IMR-90 (cell line): ENCODE results near the gene PRR5. TPM values are rescaled to one million over a fixed set of nuclear protein-coding genes. Genes with fewer than 3 reads are reported as not detected.

Experiments
- ATAC-seq: fragments of 200-7000 bp; cut with Tn5 transposase; 2 replicates; pipeline ENCODE4 v1.9.1; 2020; ENCODE audit warnings: low read depth, mild to moderate bottlenecking, moderate library complexity
- BruUV-seq: library from RNA; stranded (reverse); fragments of 400-500 nt; replicated peaks from 2 replicates; lab custom pipeline; 2021; lab: Mats Ljungman, UMichigan
- CTCF ChIA-PET: fragments of 300-600 bp; formaldehyde crosslinking; extraction: SDS; loops from one replicate; lab custom pipeline; 2021; ENCODE audit warnings: antibody characterized with exemption; lab: Yijun Ruan, JAX
- POLR2A ChIA-PET: fragments of 300-600 bp; sonication (Branson Sonifier 250); formaldehyde crosslinking; loops from one replicate; lab custom pipeline; 2022; ENCODE audit warnings: antibody characterized with exemption; ENCODE audit not compliant: unreplicated experiment; lab: Charles Lee
- DNase-seq: peaks from one replicate; pipeline ENCODE4 v3.0.0; 2013
- H2AFZ ChIP-seq: replicated peaks from 2 replicates; pipeline ENCODE3; 2013; ENCODE audit warnings: low read length, mild to moderate bottlenecking; ENCODE audit not compliant: poor library complexity
- H2AK5ac ChIP-seq: 2 replicates; pipeline ENCODE4 v1.6.1; 2013; ENCODE audit warnings: low read depth, low read length, inconsistent platforms
- H2AK9ac ChIP-seq: replicated peaks from 2 replicates; pipeline ENCODE3; 2013; ENCODE audit warnings: mild to moderate bottlenecking, low read depth, low read length, moderate library complexity; ENCODE audit not compliant: poor library complexity
- H2BK120ac ChIP-seq: 2 replicates; pipeline ENCODE4 v1.6.1; 2013; ENCODE audit warnings: low read depth, low read length, inconsistent platforms
- H2BK15ac ChIP-seq: 3 replicates; pipeline ENCODE4 v1.6.1; 2013; ENCODE audit warnings: low read depth, low read length, inconsistent platforms
- H2BK20ac ChIP-seq: 2 replicates; pipeline ENCODE4 v1.6.1; 2013; ENCODE audit warnings: low read depth, mild to moderate bottlenecking, inconsistent platforms, low read length, moderate library complexity
- H2BK5ac ChIP-seq: 2 replicates; pipeline ENCODE4 v1.6.1; 2013; ENCODE audit warnings: mild to moderate bottlenecking, low read depth, low read length, inconsistent platforms; ENCODE audit not compliant: poor library complexity, severe bottlenecking
- H3K14ac ChIP-seq: replicated peaks from 2 replicates; pipeline ENCODE4 v1.6.1; 2013; ENCODE audit warnings: low read depth, low read length, inconsistent platforms
- H3K18ac ChIP-seq: 2 replicates; pipeline ENCODE4 v1.6.1; 2013; ENCODE audit warnings: low read depth, low read length, control low read depth
- H3K23ac ChIP-seq: 2 replicates; pipeline ENCODE4 v1.6.1; 2013; ENCODE audit warnings: low read depth, low read length, inconsistent platforms
- H3K27ac ChIP-seq: 2 replicates; pipeline ENCODE4 v1.5.1; 2013; ENCODE audit warnings: mild to moderate bottlenecking, control low read depth, low read length; ENCODE audit not compliant: insufficient read depth
- H3K27me3 ChIP-seq: 2 replicates; pipeline ENCODE4 v1.6.1; 2013; ENCODE audit warnings: low read length; ENCODE audit not compliant: control insufficient read depth, insufficient read depth
- H3K36me3 ChIP-seq: 2 replicates; pipeline ENCODE4 v1.6.1; 2013; ENCODE audit warnings: low read length, mixed read lengths; ENCODE audit not compliant: control insufficient read depth, insufficient read depth
- H3K4ac ChIP-seq: 2 replicates; pipeline ENCODE4 v1.6.1; 2013; ENCODE audit warnings: low read depth, low read length, inconsistent platforms
- H3K4me1 ChIP-seq: 2 replicates; pipeline ENCODE4 v1.6.1; 2013; ENCODE audit warnings: low read length, mixed read lengths; ENCODE audit not compliant: control insufficient read depth, insufficient read depth
- H3K4me2 ChIP-seq: 2 replicates; pipeline ENCODE4 v1.6.1; 2013; ENCODE audit warnings: low read depth, mild to moderate bottlenecking, control low read depth, low read length, moderate library complexity
- H3K4me3 ChIP-seq: 2 replicates; pipeline ENCODE4 v1.5.1; 2013; ENCODE audit warnings: low read depth, mild to moderate bottlenecking, control low read depth, low read length, moderate library complexity; ENCODE audit not compliant: insufficient read depth
- H3K56ac ChIP-seq: 2 replicates; pipeline ENCODE4 v1.6.1; 2013; ENCODE audit warnings: low read length, inconsistent platforms; ENCODE audit not compliant: insufficient read depth; ENCODE audit errors: extremely low read depth
- H3K79me1 ChIP-seq, 2 experiments: 2 replicates each; pipeline ENCODE4 v1.6.1; 2013; ENCODE audit warnings: low read length in 2 of 2, inconsistent platforms in 1 of 2, low read depth in 1 of 2
- H3K9ac ChIP-seq: 2 replicates; pipeline ENCODE4 v1.6.1; 2013; ENCODE audit warnings: low read depth, low read length, control low read depth
- H3K9me1 ChIP-seq: 2 replicates; pipeline ENCODE4 v1.6.1; 2013; ENCODE audit warnings: low read length, inconsistent platforms; ENCODE audit not compliant: insufficient read depth
- H3K9me3 ChIP-seq: 2 replicates; pipeline ENCODE4 v1.6.1; 2013; ENCODE audit warnings: low read length; ENCODE audit not compliant: control insufficient read depth, insufficient read depth
- H4K20me1 ChIP-seq: 2 replicates; pipeline ENCODE4 v1.6.1; 2013; ENCODE audit warnings: low read length, inconsistent platforms; ENCODE audit not compliant: insufficient read depth
- H4K5ac ChIP-seq: 2 replicates; pipeline ENCODE4 v1.6.1; 2013; ENCODE audit warnings: mild to moderate bottlenecking, low read depth, low read length, control low read depth
- H4K8ac ChIP-seq, 2 experiments: 2 replicates each; pipeline ENCODE4 v1.6.1; 2013; ENCODE audit warnings: low read depth in 2 of 2, low read length in 2 of 2, control low read depth in 1 of 2, inconsistent platforms in 1 of 2
- H4K91ac ChIP-seq: 2 replicates; pipeline ENCODE4 v1.6.1; 2013; ENCODE audit warnings: low read depth, low read length, inconsistent platforms; ENCODE audit not compliant: insufficient read depth
- BHLHE40 ChIP-seq: fragments of 150-350 bp; IDR thresholded peaks from 2 replicates; pipeline ENCODE4 v1.6.1; 2016; ENCODE audit warnings: mild to moderate bottlenecking, low read depth, low read length
- POLR2A ChIP-seq: IDR thresholded peaks from 2 replicates; pipeline ENCODE4 v1.6.1; 2012; ENCODE audit warnings: mild to moderate bottlenecking, low read depth, low read length
- RAD21 ChIP-seq: IDR thresholded peaks from 2 replicates; pipeline ENCODE4 v1.6.1; 2012; ENCODE audit warnings: low read length, improper control_type of control experiment
- WGBS, 2 experiments: methylation state at CpG; one replicate each; pipeline versions ENCODE4 v1.1.5 to v1.1.7; 2013; ENCODE audit warnings: missing lambda C conversion rate in 2 of 2; ENCODE audit not compliant: insufficient read length in 1 of 2; ENCODE audit errors: extremely low coverage in 2 of 2; 5-methylcytosine and 5-hydroxymethylcytosine counted together
- dilution Hi-C: fragments of 300-500 bp; cut with HindIII; formaldehyde crosslinking; loops from one replicate; pipeline ENCODE4 v1.14.3; 2018; ENCODE audit warnings: low sequenced_read_pairs; ENCODE audit not compliant: unreplicated experiment
- in situ Hi-C: fragments of 300-500 bp; cut with MboI; formaldehyde crosslinking; loops from 3 replicates; pipeline ENCODE4 v1.14.3; 2019; ENCODE audit warnings: low sequenced_read_pairs, inconsistent platforms, mixed read lengths
- intact Hi-C: fragments of 100-400 bp; cut with micrococcal nuclease; formaldehyde crosslinking; loops from 2 replicates; pipeline ENCODE4 v1.10.0; 2022
- polyA plus RNA-seq, 3 experiments: library from polyadenylated mRNA; depleted of rRNA; stranded (reverse); fragments of >200 nt; gene quantifications; 2 replicates each; pipeline ENCODE4 v1.2.3, GENCODE V29; 2012; ENCODE audit warnings: low replicate concordance in 1 of 3
- total RNA-seq: library from RNA; depleted of rRNA; stranded (reverse); fragments of >200 nt; gene quantifications from 2 replicates; pipeline ENCODE4 v1.2.3, GENCODE V29; 2012

PRR5 gene
- total and polyA plus RNA-seq, 2 of the 4 experiments (the other 2 are of a cell fraction), result 8.1 to 24.3 TPM

DNA sequence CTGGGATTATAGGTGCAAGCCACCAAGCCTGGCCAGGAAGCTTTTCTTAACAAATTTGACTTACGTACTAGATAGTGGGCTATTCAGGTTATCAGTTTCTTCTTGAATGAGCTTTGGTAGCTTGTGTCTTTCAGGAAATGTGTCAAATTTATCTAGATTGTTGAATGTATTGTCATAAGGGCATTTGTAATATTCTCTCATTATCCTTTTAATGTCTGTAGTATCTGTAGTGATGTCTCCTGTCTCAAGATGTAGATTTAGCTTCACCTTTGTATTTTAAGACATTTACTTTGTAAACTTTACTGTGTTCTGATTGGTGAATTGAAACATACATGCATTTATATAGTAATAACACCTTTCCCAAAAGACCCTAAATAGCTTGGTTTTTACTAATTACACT, 71.1 kb downstream of the PRR5 start:
- Histone ChIP-seq H2AK5ac (no peak overlapping the region), H3K23ac (no peak overlapping the region), H4K8ac (no peak overlapping the region), H2BK20ac (no peak overlapping the region), H3K27me3 (peaks cover 5% of the 10 kb centered on the region; the same call in 1 of the 2 replicates), H3K27ac (no peak overlapping the region), H3K56ac (no peak overlapping the region), H2BK15ac (no peak overlapping the region), H3K14ac (no peak overlapping the region), H2AFZ (no peak overlapping the region), H3K18ac (no peak overlapping the region), H3K36me3 (no peaks in the 10 kb centered on the region), H3K9me3 (peaks cover 5% of the 10 kb centered on the region), H4K5ac (no peak overlapping the region), H2BK120ac (no peak overlapping the region), H3K79me1 (no peaks in the 10 kb centered on the region), H3K4me3 (no peak overlapping the region), H3K4me2 (no peak overlapping the region), H3K4ac (no peak overlapping the region), H4K20me1 (no peaks in the 10 kb centered on the region), H3K9me1 (no peaks in the 10 kb centered on the region), H3K4me1 (no peaks in the 10 kb centered on the region), H2BK5ac (no peak overlapping the region), H4K91ac (no peak overlapping the region), H3K9ac (no peak overlapping the region), H2AK9ac (no peak overlapping the region)
- ATAC-seq (no peak), DNase-seq (no peak)
- CTCF ChIA-PET, result no interaction called here
- dilution Hi-C loops (no loop called here), intact Hi-C loops (no loop called here), in situ Hi-C loops (no loop called here)
- POLR2A ChIA-PET, result interaction anchor here (0.5 kb wide), 1 partner anchor 390 kb away, joined by 3 read pairs; no protein-coding TSS in a partner anchor
- no CpG with 5 or more reads among the region's 1 CpG for WGBS, 2 experiments
- no peak for TF ChIP-seq BHLHE40
- TF ChIP-seq POLR2A, result no peak
- no peak for TF ChIP-seq RAD21
- BruUV-seq, result no TSS peak
